ENCODE results near the gene SEPTIN3.

SEPTIN3 gene

DNA sequence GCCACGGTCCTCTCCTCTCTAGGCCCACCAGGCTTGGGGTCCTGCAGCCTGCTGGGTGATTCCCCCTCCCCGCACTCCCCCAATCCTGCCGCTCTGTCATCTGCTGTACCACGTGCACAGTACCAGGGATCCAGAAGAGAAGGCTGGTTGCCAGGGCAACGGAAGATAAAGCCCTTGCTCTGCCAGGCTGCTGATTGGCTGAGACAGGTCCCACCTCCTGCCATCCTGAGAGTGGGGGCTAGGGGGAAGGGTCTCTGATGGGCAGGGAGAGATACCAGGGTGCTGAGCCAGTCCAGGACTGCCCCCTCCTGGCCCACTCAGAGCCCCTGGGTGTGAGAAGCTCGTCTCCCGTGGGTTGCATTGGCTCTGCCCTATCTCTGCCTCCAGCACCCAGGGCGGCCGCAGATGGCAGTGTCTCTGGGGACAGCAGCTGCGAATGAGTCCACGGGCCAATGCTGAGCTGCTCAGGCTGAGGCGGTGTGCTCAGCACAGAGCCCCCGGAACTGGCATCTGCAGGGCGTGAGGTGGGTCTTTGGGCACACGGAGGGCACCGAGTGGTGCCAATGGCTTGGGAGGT is 17.3 kb upstream of the SEPTIN3 start, which contains the start of gene SMIM45:
Gene SMIM45 (plus strand): TSS at position 253 of the 577 bp plus-strand sequence.
- Histone ChIP-seq H3K4me1 (ENCODE audit: insufficient read depth, low read length) (peaks cover 3% of the 10 kb centered on the region; the same call in 1 of the 2 replicates), H3K9ac (ENCODE audit: low read depth, low read length) (0 out of 2 replicates have a peak within 1 kb of the TSS, but pooled peaks have one; percentile 8), H3K9me3 (ENCODE audit: control insufficient read depth, insufficient read depth, low read length) (no peaks in the 10 kb centered on the region; the same call in 1 of the 2 replicates), H3K36me3 (ENCODE audit: insufficient read depth, low read length) (no peaks in the 10 kb centered on the region)

DNA sequence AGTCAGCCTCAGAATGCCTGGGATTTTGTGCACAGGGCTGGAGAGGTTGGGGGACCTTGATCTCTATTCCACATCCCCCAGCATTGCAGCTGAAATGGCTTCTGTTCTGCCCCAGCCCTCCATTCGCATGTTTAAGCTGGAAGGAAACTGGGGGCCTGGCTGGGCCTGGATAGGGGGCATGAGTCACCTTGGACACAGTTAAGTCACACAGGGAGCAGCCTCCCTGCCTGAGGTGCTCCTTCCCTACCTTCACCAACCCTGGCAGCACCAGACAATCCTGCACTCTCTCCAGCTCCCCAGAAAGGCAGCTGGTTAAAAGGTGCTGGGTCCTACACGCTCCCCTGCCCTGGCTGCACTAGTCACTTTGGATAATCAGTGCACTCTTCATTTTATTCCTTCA is 16.5 kb upstream of the SEPTIN3 start:
- Histone ChIP-seq H3K4me1 (ENCODE audit: insufficient read depth, low read length) (peaks cover 3% of the 10 kb centered on the region; the same call in 1 of the 2 replicates), H3K9me3 (ENCODE audit: control insufficient read depth, insufficient read depth, low read length) (no peaks in the 10 kb centered on the region; the same call in 1 of the 2 replicates), H3K36me3 (ENCODE audit: insufficient read depth, low read length) (no peaks in the 10 kb centered on the region), H3K9ac (ENCODE audit: low read depth, low read length) (no peak overlapping the region)

DNA sequence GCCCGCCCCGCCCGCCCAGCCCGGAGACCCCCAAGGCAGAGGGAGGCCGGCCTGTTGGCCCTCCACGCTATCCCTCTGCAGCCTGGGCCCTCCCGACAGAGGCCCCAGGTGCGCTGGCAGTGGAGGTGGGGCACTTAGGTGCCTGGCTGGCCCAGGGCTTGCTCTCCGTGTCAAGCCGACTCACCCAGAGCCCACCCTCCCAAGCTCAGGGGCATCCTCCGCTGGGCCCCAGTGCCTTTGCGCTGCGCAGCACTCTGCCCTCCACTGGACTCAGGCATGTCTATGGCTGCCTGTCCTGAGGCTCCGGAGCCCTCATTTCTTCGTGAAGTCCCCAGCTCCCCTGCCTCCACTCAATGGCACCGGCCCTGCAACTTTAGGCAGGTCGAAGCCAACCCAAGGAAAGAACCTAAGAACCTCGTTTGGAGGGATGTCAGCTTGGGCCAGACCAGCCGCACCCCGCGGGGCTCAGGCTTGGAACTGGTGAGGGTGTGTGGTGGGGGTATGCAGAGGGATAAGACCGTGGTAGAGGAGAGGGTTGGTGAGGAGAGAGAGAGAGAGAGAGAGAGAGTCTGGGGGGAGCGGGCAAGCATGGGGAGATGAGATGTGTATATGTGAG is 11.2 kb upstream of the SEPTIN3 start:
- Histone ChIP-seq H3K4me1 (ENCODE audit: insufficient read depth, low read length) (no peaks in the 10 kb centered on the region; the same call in 1 of the 2 replicates), H3K9ac (ENCODE audit: low read depth, low read length) (peak overlapping the region; percentile 38; the same call in 1 of the 2 replicates), H3K9me3 (ENCODE audit: control insufficient read depth, insufficient read depth, low read length) (no peaks in the 10 kb centered on the region; the same call in 1 of the 2 replicates)

DNA sequence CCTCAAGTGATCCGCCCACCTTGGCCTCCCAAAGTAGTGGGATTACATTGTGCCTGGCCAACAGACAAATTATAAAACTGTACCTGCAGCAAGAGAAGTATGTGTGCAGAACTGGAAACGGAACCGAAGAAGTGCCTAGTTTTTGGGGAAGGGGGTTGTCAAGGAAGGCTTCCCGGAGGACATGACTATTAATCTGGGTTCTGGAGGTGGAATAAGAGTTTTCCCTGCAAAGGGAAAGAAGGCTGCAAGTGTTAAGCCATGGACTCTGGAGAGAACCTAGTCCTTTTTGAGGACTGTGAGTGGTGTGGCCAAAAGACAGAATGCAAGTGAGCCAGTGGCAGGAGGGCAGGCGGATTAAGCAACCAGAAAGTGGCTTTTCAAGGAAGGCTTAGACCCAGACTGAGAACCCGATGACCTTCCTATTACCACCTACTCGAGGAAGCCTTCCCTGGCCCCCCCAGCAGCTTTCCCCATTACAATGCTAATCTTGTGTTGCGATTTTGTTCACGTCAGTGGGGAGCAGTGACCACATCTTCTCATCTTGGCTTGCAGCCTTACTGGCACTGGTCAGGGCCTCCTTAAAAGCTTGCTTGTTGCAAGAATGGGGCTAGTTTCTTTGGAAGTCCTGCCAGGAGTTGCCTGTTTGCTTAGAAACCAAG is 5.7 kb upstream of the SEPTIN3 start:
- no peak overlapping the region for H3K9ac ChIP-seq (ENCODE audit: low read depth, low read length)
- H3K9me3 ChIP-seq (ENCODE audit: control insufficient read depth, insufficient read depth, low read length) = no peaks in the 10 kb centered on the region
- H3K36me3 ChIP-seq (ENCODE audit: insufficient read depth, low read length) = no peaks in the 10 kb centered on the region
- peaks cover under 1% of the 10 kb centered on the region; the same call in 1 of the 2 replicates for H3K4me1 ChIP-seq (ENCODE audit: insufficient read depth, low read length)

More for the DNA sequence above, 11.2 kb upstream of the SEPTIN3 start:
- no peaks in the 10 kb centered on the region; the same call in 1 of the 2 replicates for H3K36me3 ChIP-seq (ENCODE audit: insufficient read depth, low read length)

DNA sequence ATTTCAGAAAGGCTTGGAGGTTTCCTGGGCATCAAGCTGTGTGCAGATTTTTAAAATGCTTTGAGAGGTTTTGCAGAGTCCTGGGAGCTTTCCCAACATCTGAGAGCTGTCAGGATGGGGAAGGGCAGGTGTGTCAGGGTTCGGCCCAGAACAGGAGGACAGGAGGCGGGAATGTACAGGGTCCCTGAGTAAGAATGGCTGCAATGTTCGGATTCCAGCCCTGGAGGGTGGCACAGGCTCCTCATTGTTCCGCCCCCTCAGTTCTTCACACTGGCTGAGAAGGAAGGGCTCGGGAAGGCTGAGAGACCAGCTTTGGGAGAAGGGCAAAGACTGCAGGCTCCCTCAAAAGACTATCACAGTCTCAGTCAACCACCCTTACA is 5.1 kb upstream of the SEPTIN3 start:
- H3K9me3 ChIP-seq (ENCODE audit: control insufficient read depth, insufficient read depth, low read length) = no peaks in the 10 kb centered on the region
- H3K9ac ChIP-seq (ENCODE audit: low read depth, low read length) = no peak overlapping the region
- no peaks in the 10 kb centered on the region for H3K36me3 ChIP-seq (ENCODE audit: insufficient read depth, low read length)
- peaks cover 6% of the 10 kb centered on the region; the same call in 1 of the 2 replicates for H3K4me1 ChIP-seq (ENCODE audit: insufficient read depth, low read length)

DNA sequence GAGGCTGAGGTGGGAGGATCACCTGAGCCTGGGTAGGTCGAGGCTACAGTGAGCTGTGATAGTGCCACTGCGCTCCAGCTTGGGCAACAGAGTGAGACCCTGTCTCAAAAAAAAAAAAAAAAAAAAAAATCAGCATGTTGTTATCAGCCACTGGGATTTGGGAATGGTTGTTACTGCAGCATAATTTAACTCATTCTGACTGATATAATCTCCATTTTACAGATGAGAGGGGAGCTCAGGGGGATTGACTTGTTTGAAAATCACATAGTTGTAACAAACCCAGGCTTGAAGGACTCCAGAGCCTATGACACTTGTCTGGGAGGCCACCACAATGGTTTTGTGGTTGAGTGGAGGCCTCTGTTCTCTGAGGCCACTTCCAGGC is 3.0 kb upstream of the SEPTIN3 start:
- H3K4me1 ChIP-seq (ENCODE audit: insufficient read depth, low read length) = peaks cover 7% of the 10 kb centered on the region; the same call in 1 of the 2 replicates
- no peaks in the 10 kb centered on the region for H3K9me3 ChIP-seq (ENCODE audit: control insufficient read depth, insufficient read depth, low read length)
- H3K9ac ChIP-seq (ENCODE audit: low read depth, low read length) = no peak overlapping the region
- H3K36me3 ChIP-seq (ENCODE audit: insufficient read depth, low read length) = no peaks in the 10 kb centered on the region

DNA sequence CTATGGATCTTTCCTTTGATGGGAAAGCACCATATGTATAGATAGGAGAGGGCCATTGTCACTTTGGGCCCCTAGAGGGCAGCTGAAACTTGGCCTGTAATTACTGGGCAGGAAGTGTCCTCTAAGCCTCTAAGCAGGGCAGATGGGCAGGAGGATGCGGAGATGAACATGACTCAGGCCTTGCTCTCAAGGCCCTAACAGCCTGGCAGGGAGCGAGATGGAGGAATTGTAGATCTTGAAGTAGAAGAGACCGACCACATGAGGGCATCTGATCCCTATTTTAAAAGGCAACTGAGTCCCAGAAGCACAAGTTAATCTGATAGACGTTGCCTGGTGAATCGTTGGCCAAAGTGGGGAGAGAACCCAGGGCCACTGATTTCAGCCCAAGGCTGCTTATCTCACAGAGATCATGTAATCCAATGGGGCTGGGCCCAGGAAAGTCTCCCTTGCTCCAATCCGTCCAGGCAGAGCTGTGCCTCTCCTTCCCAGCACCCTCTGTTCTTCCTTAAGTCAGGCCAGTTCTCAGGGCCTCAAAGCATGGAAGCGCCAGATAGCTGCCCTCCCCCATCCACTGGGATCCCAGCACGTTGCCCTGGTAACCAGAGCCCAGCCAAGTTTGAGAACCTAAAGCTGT is 2.5 kb upstream of the SEPTIN3 start:
- Histone ChIP-seq H3K9ac (ENCODE audit: low read depth, low read length) (no peak overlapping the region), H3K36me3 (ENCODE audit: insufficient read depth, low read length) (no peaks in the 10 kb centered on the region), H3K9me3 (ENCODE audit: control insufficient read depth, insufficient read depth, low read length) (no peaks in the 10 kb centered on the region), H3K4me1 (ENCODE audit: insufficient read depth, low read length) (peaks cover 7% of the 10 kb centered on the region; the same call in 1 of the 2 replicates)

DNA sequence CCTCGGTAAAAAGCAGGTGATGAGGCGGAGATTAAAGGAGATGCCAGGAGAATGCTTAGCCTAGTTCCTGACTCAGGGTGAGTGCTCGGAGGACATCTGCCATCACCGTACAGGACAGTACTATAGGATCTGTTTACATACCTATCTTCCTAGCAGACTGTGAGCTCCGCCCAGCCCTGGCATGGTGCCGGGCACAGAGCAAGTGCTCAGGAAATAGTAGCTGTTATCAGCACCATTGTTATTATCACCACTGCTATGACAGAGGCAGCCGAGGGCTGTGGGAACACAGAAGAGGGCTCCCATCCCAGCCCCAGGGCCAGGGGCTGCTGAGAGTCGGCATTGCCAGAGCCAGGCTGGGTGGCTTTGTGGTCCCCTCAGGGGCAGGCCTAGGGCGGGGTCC is 642 bp upstream of the SEPTIN3 start:
- H3K9me3 ChIP-seq (ENCODE audit: control insufficient read depth, insufficient read depth, low read length) = no peaks in the 10 kb centered on the region
- no peak overlapping the region for H3K9ac ChIP-seq (ENCODE audit: low read depth, low read length)
- peaks cover 7% of the 10 kb centered on the region; the same call in 1 of the 2 replicates for H3K4me1 ChIP-seq (ENCODE audit: insufficient read depth, low read length)
- H3K36me3 ChIP-seq (ENCODE audit: insufficient read depth, low read length) = no peaks in the 10 kb centered on the region

DNA sequence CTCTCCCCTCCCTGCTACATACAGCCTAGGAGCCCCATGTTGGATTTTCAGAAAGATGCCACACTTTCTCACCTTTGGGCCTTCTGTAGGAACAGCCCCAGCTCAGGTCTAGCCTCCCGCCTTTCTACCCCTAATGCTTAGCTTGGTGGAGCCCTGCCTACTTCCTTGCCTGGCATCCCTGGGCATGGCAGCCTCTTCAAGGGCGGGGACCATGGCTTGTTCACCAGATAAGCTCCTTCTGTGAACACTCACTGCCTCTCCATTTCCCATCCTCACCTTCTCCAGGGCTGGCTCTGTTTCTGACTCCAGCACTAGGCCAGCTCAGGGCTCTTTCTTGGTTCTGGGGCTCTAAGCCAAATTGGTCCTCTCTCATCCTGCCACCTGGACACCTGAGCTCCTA is 1.4 kb downstream of the SEPTIN3 start:
- Histone ChIP-seq H3K36me3 (ENCODE audit: insufficient read depth, low read length) (no peaks in the 10 kb centered on the region), H3K9ac (ENCODE audit: low read depth, low read length) (no peak overlapping the region), H3K4me1 (ENCODE audit: insufficient read depth, low read length) (peaks cover 7% of the 10 kb centered on the region; the same call in 1 of the 2 replicates), H3K9me3 (ENCODE audit: control insufficient read depth, insufficient read depth, low read length) (no peaks in the 10 kb centered on the region)

DNA sequence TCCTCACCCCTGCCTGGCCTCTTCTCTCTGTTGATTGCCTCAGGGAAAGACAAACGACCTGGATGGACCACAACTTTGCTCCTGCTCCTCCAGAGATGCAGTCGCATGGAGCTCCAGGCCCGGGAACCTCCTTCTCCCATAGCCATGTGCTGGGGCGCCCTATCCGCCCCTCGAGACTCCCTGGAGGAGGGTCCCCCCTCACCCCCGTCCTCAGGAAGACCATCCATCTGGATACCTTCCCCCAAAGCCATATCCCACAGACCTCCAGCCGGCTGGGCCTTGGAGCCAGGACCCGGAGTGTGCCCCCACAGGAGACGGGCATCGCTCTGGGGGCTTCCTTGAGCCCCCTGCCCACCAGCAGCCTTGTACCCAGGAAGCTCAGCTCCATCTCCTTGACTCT is 2.2 kb downstream of the SEPTIN3 start:
- peaks cover 7% of the 10 kb centered on the region; the same call in 1 of the 2 replicates for H3K4me1 ChIP-seq (ENCODE audit: insufficient read depth, low read length)

DNA sequence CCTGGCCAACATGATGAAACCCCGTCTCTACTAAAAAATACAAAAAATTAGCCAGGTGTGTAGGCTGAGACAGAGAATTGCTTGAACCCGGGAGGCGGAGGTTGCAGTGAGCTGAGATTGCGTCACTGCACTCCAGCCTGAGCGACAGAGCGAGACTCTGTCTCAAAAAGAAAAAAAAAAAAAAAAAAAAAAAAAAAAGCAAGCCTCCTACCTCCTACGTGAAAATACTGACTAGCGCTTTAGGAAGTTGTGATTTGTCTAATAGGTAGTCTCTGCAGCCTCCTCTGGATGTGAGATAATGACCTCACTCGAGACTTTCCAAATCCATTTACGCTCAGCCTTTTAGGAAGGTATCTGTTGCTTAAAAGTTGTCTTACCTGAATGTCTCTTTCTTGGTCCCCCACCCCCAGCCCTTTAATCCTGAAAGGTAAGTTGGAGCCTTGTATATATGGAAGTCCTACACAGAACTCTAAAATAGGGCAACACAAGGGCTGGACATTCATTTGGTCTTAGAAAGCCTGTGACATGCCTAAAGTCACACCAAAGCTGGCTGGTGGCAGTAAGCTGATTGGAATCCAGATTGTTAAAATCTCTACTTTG is 5.5 kb downstream of the SEPTIN3 start:
- Histone ChIP-seq H3K9ac (ENCODE audit: low read depth, low read length) (no peak overlapping the region), H3K4me1 (ENCODE audit: insufficient read depth, low read length) (peaks cover 4% of the 10 kb centered on the region; the same call in 1 of the 2 replicates), H3K9me3 (ENCODE audit: control insufficient read depth, insufficient read depth, low read length) (no peaks in the 10 kb centered on the region), H3K36me3 (ENCODE audit: insufficient read depth, low read length) (no peaks in the 10 kb centered on the region)

More for the DNA sequence above, 2.2 kb downstream of the SEPTIN3 start:
- Histone ChIP-seq H3K9me3 (ENCODE audit: control insufficient read depth, insufficient read depth, low read length) (no peaks in the 10 kb centered on the region), H3K36me3 (ENCODE audit: insufficient read depth, low read length) (no peaks in the 10 kb centered on the region), H3K9ac (ENCODE audit: low read depth, low read length) (no peak overlapping the region)

DNA sequence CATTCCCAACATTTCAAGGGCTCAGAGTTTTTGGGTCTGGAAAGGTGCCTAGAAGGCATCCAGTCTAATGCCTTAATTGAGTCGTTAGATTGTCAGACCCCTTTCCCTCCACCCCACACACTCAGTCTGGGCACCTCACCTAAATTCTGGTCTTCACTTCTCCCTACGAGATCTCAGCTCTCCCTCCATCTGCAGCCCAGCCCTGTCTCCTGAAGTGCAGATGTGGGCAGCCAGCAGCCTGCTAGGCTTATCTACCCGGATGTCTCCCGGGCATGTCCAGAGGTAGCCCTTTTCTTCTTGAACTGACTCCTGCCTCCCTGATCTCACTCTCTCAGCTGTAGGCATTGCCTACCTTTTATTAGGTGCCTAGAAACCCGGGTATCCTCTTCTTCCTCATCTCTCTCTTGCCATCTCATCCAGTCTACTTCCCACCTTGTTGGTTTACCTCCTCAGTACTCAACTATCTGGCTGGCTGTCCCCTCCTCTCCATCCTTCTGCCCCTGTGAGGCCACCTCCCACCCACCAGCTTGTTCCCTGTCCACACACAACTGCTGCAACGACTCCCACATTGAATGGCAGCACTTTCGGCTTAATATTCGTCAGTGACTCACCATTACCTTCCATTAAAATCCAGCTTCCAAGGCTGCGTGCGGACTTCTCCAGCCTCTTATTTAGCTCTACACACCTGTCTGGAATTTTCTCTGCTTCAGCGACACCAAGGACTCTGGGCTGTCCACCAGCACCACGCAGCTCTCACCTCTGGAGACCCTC is 6.2 kb downstream of the SEPTIN3 start:
- Histone ChIP-seq H3K36me3 (ENCODE audit: insufficient read depth, low read length) (no peaks in the 10 kb centered on the region), H3K9ac (ENCODE audit: low read depth, low read length) (no peak overlapping the region), H3K4me1 (ENCODE audit: insufficient read depth, low read length) (peaks cover 4% of the 10 kb centered on the region; the same call in 1 of the 2 replicates), H3K9me3 (ENCODE audit: control insufficient read depth, insufficient read depth, low read length) (no peaks in the 10 kb centered on the region)

DNA sequence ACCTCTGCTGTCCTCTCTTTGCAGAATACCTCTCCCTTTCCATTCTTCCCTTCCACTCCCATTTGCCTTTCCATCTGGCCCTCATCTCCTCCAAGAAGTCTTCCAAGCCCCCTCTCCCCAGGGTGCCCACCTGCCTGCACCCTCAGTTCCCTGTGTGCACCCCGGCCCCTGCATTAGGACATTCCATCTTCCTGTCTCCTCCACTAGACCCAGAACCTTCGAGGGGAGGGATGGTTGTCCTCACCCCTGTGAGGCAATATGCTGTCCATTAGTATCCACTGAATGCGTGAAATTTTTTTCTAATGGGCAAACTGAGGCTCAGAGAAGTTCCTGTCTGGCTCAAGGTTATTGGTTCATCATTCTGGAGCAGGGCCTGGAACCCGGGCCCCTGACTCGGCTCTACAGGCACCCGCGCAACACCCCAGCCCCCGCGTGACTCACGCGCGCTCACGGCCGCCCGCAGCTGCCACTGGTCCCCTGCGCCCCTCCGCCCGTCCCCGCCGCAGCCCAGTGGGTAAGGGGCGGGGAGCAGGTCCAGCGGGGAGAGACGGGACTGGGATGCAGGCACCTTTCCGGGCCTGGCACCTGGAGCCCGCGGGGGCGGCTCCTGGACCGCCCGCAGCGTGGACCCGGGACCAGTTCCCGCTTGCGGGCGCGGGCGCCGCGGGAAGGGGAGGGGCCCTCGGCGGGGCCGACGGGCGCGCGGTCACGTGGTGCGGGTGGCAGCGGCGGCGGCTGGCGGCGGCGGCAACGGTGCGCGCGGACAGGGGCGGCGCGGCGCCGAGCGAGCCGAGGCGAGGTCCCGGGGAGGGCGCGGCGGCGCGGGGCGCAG is 7.0 kb downstream of the SEPTIN3 start:
- Histone ChIP-seq H3K9ac (ENCODE audit: low read depth, low read length) (peak overlapping the region; percentile 65; the same call in 1 of the 2 replicates), H3K4me1 (ENCODE audit: insufficient read depth, low read length) (peaks cover 4% of the 10 kb centered on the region; the same call in 1 of the 2 replicates), H3K36me3 (ENCODE audit: insufficient read depth, low read length) (no peaks in the 10 kb centered on the region), H3K9me3 (ENCODE audit: control insufficient read depth, insufficient read depth, low read length) (no peaks in the 10 kb centered on the region)
